ENCODE measurements around the gene RIPPLY3.
A peak's percentile ranks its signal among the peaks of the same experiment; 100 is the strongest.
"Not testable (repeated sequence)": the region's sequence is repeated elsewhere in the genome, so short reads cannot be mapped to it uniquely, and the experiment has no call there.

RIPPLY3 gene

GRCh38 chr21:37017951-37018679 lies 11.6 kb downstream of the RIPPLY3 start:
- DNase-seq (ENCODE audit: low read depth), result no peak

- DNase-seq (ENCODE audit: low read depth), result no peak
These were observed 20.0 kb downstream of the RIPPLY3 start for GRCh38 chr21:37026499-37026898.

- peak; percentile 17 for DNase-seq (ENCODE audit: low read depth)
These were observed 22.1 kb downstream of the RIPPLY3 start for GRCh38 chr21:37028570-37028969.

GRCh38 chr21:37030864-37031263 lies 24.4 kb downstream of the RIPPLY3 start:
- no peak for DNase-seq (ENCODE audit: low read depth)

- DNase-seq (ENCODE audit: low read depth), result no peak
These were observed 25.8 kb downstream of the RIPPLY3 start for GRCh38 chr21:37032293-37032692.

GRCh38 chr21:37032877-37033471 lies 26.5 kb downstream of the RIPPLY3 start:
- DNase-seq (ENCODE audit: low read depth), result peak; percentile 81

- not testable (repeated sequence) for DNase-seq (ENCODE audit: low read depth)
These were observed 27.9 kb downstream of the RIPPLY3 start for GRCh38 chr21:37034394-37034793.

- DNase-seq (ENCODE audit: low read depth), result no peak
These were observed 29.7 kb downstream of the RIPPLY3 start for GRCh38 chr21:37036177-37036576.

GRCh38 chr21:37039411-37040075 lies 33.0 kb downstream of the RIPPLY3 start:
- no peak for DNase-seq (ENCODE audit: low read depth)

GRCh38 chr21:37040212-37040611 lies 33.7 kb downstream of the RIPPLY3 start:
- no peak for DNase-seq (ENCODE audit: low read depth)

- no peak for DNase-seq (ENCODE audit: low read depth)
These were observed 35.3 kb downstream of the RIPPLY3 start for GRCh38 chr21:37041706-37042271.

- no peak for DNase-seq (ENCODE audit: low read depth)
These were observed 37.3 kb downstream of the RIPPLY3 start for GRCh38 chr21:37043818-37044217.

- DNase-seq (ENCODE audit: low read depth), result no peak
These were observed 38.1 kb downstream of the RIPPLY3 start for GRCh38 chr21:37044643-37045042.

- DNase-seq (ENCODE audit: low read depth), result no peak
These were observed 38.6 kb downstream of the RIPPLY3 start for GRCh38 chr21:37045149-37045548.

- peak; percentile 39 for DNase-seq (ENCODE audit: low read depth)
These were observed 39.1 kb downstream of the RIPPLY3 start for GRCh38 chr21:37045556-37045955.

- no peak for DNase-seq (ENCODE audit: low read depth)
These were observed 40.6 kb downstream of the RIPPLY3 start for GRCh38 chr21:37047079-37047478.

- not testable (repeated sequence) for DNase-seq (ENCODE audit: low read depth)
These were observed 43.2 kb downstream of the RIPPLY3 start for GRCh38 chr21:37049741-37050140.

- DNase-seq (ENCODE audit: low read depth), result no peak
These were observed 48.9 kb downstream of the RIPPLY3 start for GRCh38 chr21:37055271-37055855.

- DNase-seq (ENCODE audit: low read depth), result no peak
These were observed 51.1 kb downstream of the RIPPLY3 start for GRCh38 chr21:37057614-37058013.

GRCh38 chr21:37058261-37058660 lies 51.8 kb downstream of the RIPPLY3 start:
- no peak for DNase-seq (ENCODE audit: low read depth)

- no peak for DNase-seq (ENCODE audit: low read depth)
These were observed 52.7 kb downstream of the RIPPLY3 start for GRCh38 chr21:37059181-37059580.

GRCh38 chr21:37060296-37060695 lies 53.8 kb downstream of the RIPPLY3 start:
- DNase-seq (ENCODE audit: low read depth), result peak; percentile 95

Data from amniotic epithelial cell (primary cell).